HCT116 (cell line): ENCODE measurements around the gene DDN. TPM values are rescaled to one million over a fixed set of nuclear protein-coding genes. Genes with fewer than 3 reads are reported as not detected.

ENCODE experiments used
- ATAC-seq: fragments of 200-7000 bp; cut with Tn5 transposase; 2 replicates; pipeline ENCODE4 v1.9.1; 2020; ENCODE audit warnings: mild to moderate bottlenecking, moderate library complexity
- BruUV-seq: library from RNA; stranded (reverse); fragments of 400-500 nt; replicated peaks from 2 replicates; lab custom pipeline; 2021; lab: Mats Ljungman, UMichigan
- CTCF ChIA-PET: fragments of 300-600 bp; sonication (Branson Sonifier 250); formaldehyde crosslinking; loops from one replicate; lab custom pipeline; 2021; ENCODE audit warnings: antibody characterized with exemption; lab: Charles Lee
- POLR2A ChIA-PET: fragments of 300-600, 350-600 bp; sonication (Branson Sonifier 250); formaldehyde crosslinking; loops from one replicate; lab custom pipeline; 2021; ENCODE audit warnings: antibody characterized with exemption; lab: Charles Lee
- RAD21 ChIA-PET, 2 experiments: fragments of 300-600 bp; sonication (Branson Sonifier 250); formaldehyde crosslinking; loops; one replicate each; lab custom pipeline; 2023; ENCODE audit warnings: low total read pairs in 2 of 2; ENCODE audit not compliant: uncharacterized antibody in 2 of 2, unreplicated experiment in 2 of 2, low non-redundant PET in 1 of 2; lab: Charles Lee
- DNase-seq: peaks from one replicate; pipeline ENCODE4 v3.0.0-alpha.2; 2010; ENCODE audit warnings: low read depth, low spot score
- H2AFZ ChIP-seq: fragments of 200-600 bp; shearing (Covaris generic), sonication (generic); 2 replicates; pipeline ENCODE4 v1.6.1; 2017; ENCODE audit warnings: low read depth, mixed run types, mixed read lengths, antibody characterized with exemption, low read length; ENCODE audit not compliant: poor library complexity, severe bottlenecking
- H3K27ac ChIP-seq: 2 replicates; pipeline ENCODE4 v1.5.1; 2012; ENCODE audit warnings: low read depth, low read length
- H3K27me3 ChIP-seq: fragments of 200-600 bp; sonication (generic); 2 replicates; pipeline ENCODE4 v1.6.1; 2016; ENCODE audit warnings: mixed run types, low read length, mixed read lengths; ENCODE audit not compliant: insufficient read depth
- H3K36me3 ChIP-seq, 2 experiments: fragments of 200-500 bp in 1 of 2; fragments of 200-600 bp in 1 of 2; sonication (Bioruptor generic) in 1 of 2; sonication (generic) in 1 of 2; 2 replicates each; pipeline versions ENCODE4 v1.5.1 to v1.6.1; 2014 to 2016; ENCODE audit warnings: low read length in 2 of 2, inconsistent platforms in 1 of 2, mixed read lengths in 1 of 2, mixed run types in 1 of 2; ENCODE audit not compliant: insufficient read depth in 2 of 2, control insufficient read depth in 1 of 2
- H3K4me1 ChIP-seq, 2 experiments: fragments of 200-600 bp in 1 of 2; sonication (generic) in 1 of 2; 2 replicates each; pipeline versions ENCODE4 v1.5.1 to v1.6.1; 2012 to 2017; ENCODE audit warnings: low read length in 2 of 2, inconsistent platforms in 1 of 2, mild to moderate bottlenecking in 1 of 2, mixed read lengths in 1 of 2, mixed run types in 1 of 2, moderate library complexity in 1 of 2; ENCODE audit not compliant: insufficient read depth in 2 of 2, control insufficient read depth in 1 of 2
- H3K4me2 ChIP-seq: fragments of 200-600 bp; sonication (generic); 2 replicates; pipeline ENCODE4 v1.6.1; 2017; ENCODE audit warnings: mixed run types, low read length, mixed read lengths
- H3K4me3 ChIP-seq, 2 experiments: fragments of 200-600 bp in 1 of 2; sonication (generic) in 1 of 2; replicated peaks in 1 of 2; 2 replicates each; pipeline ENCODE4 v1.5.1; 2011 to 2016; ENCODE audit warnings: low read length in 2 of 2, control low read depth in 1 of 2, low read depth in 1 of 2, mild to moderate bottlenecking in 1 of 2, mixed read lengths in 1 of 2, mixed run types in 1 of 2
- H3K79me2 ChIP-seq: fragments of 200-600 bp; sonication (generic); 2 replicates; pipeline ENCODE4 v1.6.1; 2017; ENCODE audit warnings: mild to moderate bottlenecking, mixed run types, low read length, moderate library complexity, mixed read lengths; ENCODE audit not compliant: insufficient read depth
- H3K9ac ChIP-seq: fragments of 200-600 bp; sonication (generic); 2 replicates; pipeline ENCODE4 v1.6.1; 2016; ENCODE audit warnings: low read length, mixed read lengths
- H3K9me2 ChIP-seq: fragments of 200-600 bp; sonication (generic), shearing (Covaris generic); 2 replicates; pipeline ENCODE4 v1.6.1; 2017; ENCODE audit warnings: mixed run types, mild to moderate bottlenecking, moderate library complexity; ENCODE audit not compliant: insufficient read depth
- H3K9me3 ChIP-seq, 2 experiments: fragments of 200-500 bp in 1 of 2; fragments of 200-600 bp in 1 of 2; sonication (Bioruptor generic) in 1 of 2; sonication (generic) in 1 of 2; 2 replicates each; pipeline ENCODE4 v1.6.1; 2014 to 2017; ENCODE audit warnings: low read length in 2 of 2, mixed read lengths in 2 of 2, inconsistent platforms in 1 of 2, low read depth in 1 of 2, mild to moderate bottlenecking in 1 of 2, mixed run types in 1 of 2, moderate library complexity in 1 of 2; ENCODE audit not compliant: control insufficient read depth in 1 of 2, insufficient read depth in 1 of 2
- H4K20me1 ChIP-seq: fragments of 200-600 bp; sonication (generic), shearing (Covaris generic); 2 replicates; pipeline ENCODE4 v1.6.1; 2017; ENCODE audit warnings: mixed run types, mild to moderate bottlenecking, moderate library complexity; ENCODE audit not compliant: insufficient read depth
- ATF3 ChIP-seq: IDR thresholded peaks from 2 replicates; pipeline ENCODE4 v1.6.1; 2012
- EZH2phosphoT487 ChIP-seq: fragments of 200-600 bp; IDR thresholded peaks from 2 replicates; pipeline ENCODE4 v1.6.1; 2018; ENCODE audit warnings: antibody characterized with exemption, borderline replicate concordance
- JUND ChIP-seq: IDR thresholded peaks from 2 replicates; pipeline ENCODE4 v1.6.1; 2012
- POLR2A ChIP-seq: IDR thresholded peaks from 2 replicates; pipeline ENCODE4 v1.7.0; 2011; ENCODE audit warnings: borderline replicate concordance; ENCODE audit not compliant: insufficient read depth, insufficient read length; ENCODE audit errors: extremely low read depth
- REST ChIP-seq: IDR thresholded peaks from 2 replicates; pipeline ENCODE4 v1.6.1; 2012; ENCODE audit warnings: low read depth
- SIN3A ChIP-seq: IDR thresholded peaks from 2 replicates; pipeline ENCODE4 v1.6.1; 2012; ENCODE audit warnings: low read depth
- SP1 ChIP-seq: IDR thresholded peaks from 2 replicates; pipeline ENCODE4 v1.6.1; 2012; ENCODE audit warnings: low read depth
- SRF ChIP-seq: IDR thresholded peaks from 2 replicates; pipeline ENCODE4 v1.6.1; 2012; ENCODE audit warnings: low read depth
- TCF7L2 ChIP-seq: IDR thresholded peaks from 2 replicates; pipeline ENCODE4 v1.7.0; 2011; ENCODE audit warnings: borderline replicate concordance, inconsistent platforms; ENCODE audit not compliant: insufficient read depth, insufficient read length; ENCODE audit errors: extremely low read depth
- ZFX ChIP-seq: fragments of 450-650 bp; IDR thresholded peaks from 2 replicates; pipeline ENCODE4 v1.6.1; 2017
- intact Hi-C: fragments of 100-400 bp; cut with micrococcal nuclease; formaldehyde crosslinking; loops from 2 replicates; pipeline ENCODE4 v1.10.0; 2022
- total RNA-seq: library from RNA; stranded (reverse); gene quantifications from one replicate; pipeline ENCODE4 v1.2.1, GENCODE V29; 2021; ENCODE audit not compliant: unreplicated experiment

Gene DDN
- total RNA-seq, 1 experiment from 2014 or later = 8.1 TPM

- TF ChIP-seq EZH2phosphoT487 = no peak
- no peak for TF ChIP-seq SP1
These were observed 13.3 kb downstream of the DDN start (continued) for GRCh38 chr12:48985901-48986300.

- H3K9ac ChIP-seq = no peak overlapping the region
- TF ChIP-seq TCF7L2 (no peak), JUND (no peak), SRF (no peak), REST (no peak), SIN3A (no peak), ZFX (no peak), ATF3 (no peak), POLR2A (no peak)
- ChIA-PET POLR2A (no interaction called here), CTCF (interaction anchor here (1.1 kb wide), 1 partner anchor 17 kb away, joined by 4 read pairs; no protein-coding TSS in a partner anchor), RAD21 (no interaction called here)
- peaks cover 8% of the 10 kb centered on the region; the same call in 1 of the 2 replicates for H3K27me3 ChIP-seq
- peak overlapping the region; percentile 8; the same call in 1 of the 2 replicates for H3K4me2 ChIP-seq
- H3K4me3 ChIP-seq = no peak overlapping the region
- H4K20me1 ChIP-seq = no peaks in the 10 kb centered on the region
- no peaks in the 10 kb centered on the region for H3K79me2 ChIP-seq
- no peaks in the 10 kb centered on the region for H3K9me2 ChIP-seq
- H2AFZ ChIP-seq = no peak overlapping the region
- peaks cover 0 to 14% of the 10 kb centered on the region in 2 experiments; a peak in 3 of 4 replicates for H3K4me1 ChIP-seq
- no peak for DNase-seq
- H3K27ac ChIP-seq = no peak overlapping the region
- no TSS peak for BruUV-seq
- H3K36me3 ChIP-seq = no peaks in the 10 kb centered on the region
- intact Hi-C loops = no loop called here
- H3K9me3 ChIP-seq = no peaks in the 10 kb centered on the region
- ATAC-seq = peak; percentile 41; the same call in 1 of the 2 replicates
These were observed 13.7 kb downstream of the DDN start for GRCh38 chr12:48985475-48985897.
